H7 (cell line): Measurements from ENCODE around the gene HFE. TPM values are rescaled to one million over a fixed set of nuclear protein-coding genes. Genes with fewer than 3 reads are reported as not detected.
"Not testable (repeated sequence)": the region's sequence is repeated elsewhere in the genome, so short reads cannot be mapped to it uniquely, and the experiment has no call there.

Experiments
- DNase-seq: peaks from one replicate; pipeline ENCODE4 v3.0.0; 2012
- H3K27me3 ChIP-seq: 2 replicates; pipeline ENCODE4 v1.6.0; 2011; ENCODE audit warnings: mild to moderate bottlenecking, low read length; ENCODE audit not compliant: control insufficient read depth, insufficient read depth
- H3K36me3 ChIP-seq: replicated peaks from 2 replicates; pipeline ENCODE4 v1.5.1; 2011; ENCODE audit warnings: low read length; ENCODE audit not compliant: control insufficient read depth, insufficient read depth
- H3K4me3 ChIP-seq: 2 replicates; pipeline ENCODE4 v1.5.1; 2011; ENCODE audit warnings: low read depth, mild to moderate bottlenecking, control low read depth, low read length, moderate library complexity; ENCODE audit not compliant: insufficient read depth
- total RNA-seq: library from RNA; depleted of rRNA; stranded (reverse); fragments of >200 nt; shearing (Covaris generic); gene quantifications from 2 replicates; pipeline ENCODE4 v1.2.3, GENCODE V29; 2014

HFE gene
- total RNA-seq, 1 experiment from 2014 or later = 0.38 TPM

DNA sequence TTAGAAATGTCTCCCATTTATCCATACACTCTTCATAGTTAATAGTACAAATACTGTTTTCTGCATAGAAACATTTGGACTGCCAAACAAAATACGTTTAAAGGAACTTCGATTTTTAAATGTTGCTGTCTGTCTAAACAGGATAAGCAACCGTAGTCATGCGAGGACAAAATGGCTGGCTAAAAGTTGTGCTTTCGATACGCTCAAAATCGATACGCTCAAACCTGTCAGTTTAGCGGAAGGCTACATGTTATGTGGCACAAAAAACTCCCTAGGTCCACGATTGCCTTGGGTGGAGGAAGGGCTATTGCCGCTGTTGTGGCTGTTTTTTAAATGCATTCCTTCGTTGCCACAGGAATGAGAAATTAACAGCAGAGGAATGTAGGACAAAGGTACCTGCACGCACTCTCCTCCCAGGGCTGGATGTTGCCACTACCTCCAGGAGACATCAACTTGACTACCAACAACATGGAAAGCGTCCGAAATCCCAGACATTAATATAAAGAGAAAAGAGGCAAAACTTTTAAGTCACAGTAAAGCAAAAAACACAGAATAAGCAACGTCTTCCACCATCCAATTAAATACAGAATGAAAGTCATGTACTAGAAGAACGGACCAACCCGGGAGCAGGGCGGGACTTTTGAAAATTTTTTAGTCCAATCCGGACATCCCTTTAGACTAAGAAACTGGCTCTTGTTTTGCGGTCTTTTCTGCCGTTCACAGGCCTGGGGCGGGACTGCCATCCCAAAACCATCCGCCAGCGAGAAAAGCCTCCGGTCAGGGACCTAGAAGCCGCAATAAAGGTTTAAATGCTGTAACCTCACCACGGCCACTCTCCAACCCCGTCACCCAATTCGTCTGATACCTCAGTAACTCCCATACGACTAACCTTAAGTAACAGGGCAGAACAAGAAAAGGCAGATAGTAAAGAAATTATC lies 32.2 kb upstream of the HFE start:
- no peaks in the 10 kb centered on the region for H3K27me3 ChIP-seq
- DNase-seq = peak; percentile 74
- H3K36me3 ChIP-seq = no peaks in the 10 kb centered on the region
- H3K4me3 ChIP-seq = peak overlapping the region; percentile 83

GRCh38 chr6:26055719-26056582 lies 31.3 kb upstream of the HFE start:
- Histone ChIP-seq H3K36me3 (no peaks in the 10 kb centered on the region), H3K4me3 (peak overlapping the region; percentile 83), H3K27me3 (no peaks in the 10 kb centered on the region)
- peak; percentile 86 for DNase-seq

DNA sequence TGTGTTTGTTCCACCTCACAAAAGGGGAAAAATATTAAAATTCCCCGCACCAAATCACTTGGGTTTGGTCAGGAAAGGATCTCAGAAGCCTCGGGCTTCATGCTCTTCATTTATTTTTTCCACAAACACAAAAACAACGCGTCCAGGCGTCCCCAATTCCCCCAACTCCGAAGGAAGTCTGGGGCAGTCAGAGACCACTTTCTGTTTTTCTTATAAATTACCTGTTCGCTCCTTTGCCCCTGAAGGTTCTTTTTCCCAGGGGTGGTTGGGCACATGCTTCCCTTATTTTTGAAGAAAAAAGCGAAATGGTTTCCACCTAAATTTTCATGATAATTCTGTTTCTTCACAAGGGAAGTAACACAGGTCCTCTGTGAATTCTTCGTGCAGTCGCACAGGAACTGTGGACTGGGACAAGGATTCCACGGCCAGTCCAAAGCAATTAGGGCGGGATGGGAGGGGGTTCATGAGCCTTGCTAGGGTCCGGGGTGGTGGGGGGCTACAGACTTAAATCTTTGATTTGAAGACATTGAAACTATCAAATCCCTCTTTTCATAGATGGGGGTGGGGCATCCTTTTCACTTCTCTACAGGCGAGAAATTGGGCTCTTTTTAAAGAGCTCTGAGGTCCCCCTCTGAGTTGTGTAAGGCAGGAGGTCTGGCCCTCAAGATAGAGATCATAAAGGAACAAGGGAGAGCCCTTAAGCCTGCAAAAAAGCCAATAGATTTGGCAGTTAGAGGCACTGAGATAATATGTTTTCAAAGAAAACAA lies 30.5 kb upstream of the HFE start:
- H3K36me3 ChIP-seq = no peaks in the 10 kb centered on the region
- peak overlapping the region; percentile 83 for H3K4me3 ChIP-seq
- DNase-seq = no peak
- H3K27me3 ChIP-seq = no peaks in the 10 kb centered on the region

DNA sequence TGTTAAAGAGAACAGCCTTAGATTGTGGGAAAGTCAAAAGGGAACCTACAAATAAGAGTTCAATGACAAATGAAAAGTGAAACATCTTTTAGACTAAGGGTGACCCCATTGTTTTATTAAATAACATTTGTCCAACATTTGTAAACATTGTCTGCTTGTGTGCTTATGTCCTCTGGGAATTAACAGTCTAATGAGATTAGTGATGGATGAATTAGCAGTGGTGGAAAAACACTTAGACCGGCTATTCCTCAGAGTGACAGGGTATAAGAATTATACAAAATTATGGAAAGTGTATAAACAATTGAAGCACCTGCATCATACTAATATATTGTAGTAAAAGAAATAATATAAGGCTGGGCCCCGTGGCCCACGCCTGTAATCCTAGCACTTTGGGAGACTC lies 29.3 kb upstream of the HFE start:
- no peak overlapping the region for H3K4me3 ChIP-seq

GRCh38 chr6:26058477-26059033 lies 28.7 kb upstream of the HFE start:
- not testable (repeated sequence) for H3K4me3 ChIP-seq, H3K27me3 ChIP-seq, DNase-seq

More for the DNA sequence above, 29.3 kb upstream of the HFE start:
- no peak for DNase-seq
- no peaks in the 10 kb centered on the region for H3K27me3 ChIP-seq
- H3K36me3 ChIP-seq = no peaks in the 10 kb centered on the region

GRCh38 chr6:26059941-26060340 lies 27.3 kb upstream of the HFE start:
- Histone ChIP-seq H3K27me3 (no peaks in the 10 kb centered on the region), H3K36me3 (no peaks in the 10 kb centered on the region), H3K4me3 (no peak overlapping the region)
- DNase-seq = no peak

More at GRCh38 chr6:26058477-26059033, 28.7 kb upstream of the HFE start:
- H3K36me3 ChIP-seq = not testable (repeated sequence)

DNA sequence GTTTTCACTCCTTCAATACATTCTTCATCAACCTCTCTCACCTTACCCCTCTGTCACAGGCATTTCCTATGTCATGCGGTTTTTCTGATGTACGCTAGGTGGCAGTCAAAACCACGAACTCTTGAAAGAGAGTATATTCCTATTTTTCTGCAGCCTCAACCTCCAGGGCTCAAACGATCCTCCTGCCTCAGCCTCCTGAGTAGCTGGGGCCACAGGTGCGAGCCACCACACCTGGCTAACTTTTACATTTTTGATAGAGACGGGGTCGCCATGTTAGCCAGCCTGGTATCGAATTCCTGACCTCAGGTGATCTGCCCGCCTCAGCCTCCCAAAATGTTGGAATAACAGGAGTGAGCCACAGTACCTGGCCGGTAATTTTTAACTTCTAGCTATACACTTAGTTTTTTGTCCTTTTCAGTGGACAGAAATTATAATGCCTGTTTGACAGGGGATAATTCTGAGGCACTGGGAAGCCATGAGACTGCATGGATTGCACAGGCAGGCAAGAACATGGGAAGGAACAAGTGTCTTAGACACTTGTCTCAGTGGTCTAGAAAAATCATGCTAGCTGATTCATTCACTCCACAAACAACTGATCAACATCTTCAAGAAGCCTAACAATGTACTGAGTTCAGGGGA lies 22.5 kb upstream of the HFE start:
- peak; percentile 54 for DNase-seq
- Histone ChIP-seq H3K36me3 (no peaks in the 10 kb centered on the region), H3K27me3 (no peaks in the 10 kb centered on the region), H3K4me3 (no peak overlapping the region)

- peak; percentile 65 for DNase-seq
- H3K36me3 ChIP-seq = no peaks in the 10 kb centered on the region
- H3K27me3 ChIP-seq = no peaks in the 10 kb centered on the region
- no peak overlapping the region for H3K4me3 ChIP-seq
Observed at GRCh38 chr6:26065952-26066380, 21.3 kb upstream of the HFE start.

GRCh38 chr6:26067367-26067766 lies 19.9 kb upstream of the HFE start:
- no peaks in the 10 kb centered on the region for H3K36me3 ChIP-seq
- H3K27me3 ChIP-seq = no peaks in the 10 kb centered on the region
- no peak overlapping the region for H3K4me3 ChIP-seq
- DNase-seq = no peak

GRCh38 chr6:26068036-26068435 lies 19.2 kb upstream of the HFE start:
- DNase-seq = no peak
- no peaks in the 10 kb centered on the region for H3K27me3 ChIP-seq
- H3K36me3 ChIP-seq = no peaks in the 10 kb centered on the region
- H3K4me3 ChIP-seq = no peak overlapping the region

DNA sequence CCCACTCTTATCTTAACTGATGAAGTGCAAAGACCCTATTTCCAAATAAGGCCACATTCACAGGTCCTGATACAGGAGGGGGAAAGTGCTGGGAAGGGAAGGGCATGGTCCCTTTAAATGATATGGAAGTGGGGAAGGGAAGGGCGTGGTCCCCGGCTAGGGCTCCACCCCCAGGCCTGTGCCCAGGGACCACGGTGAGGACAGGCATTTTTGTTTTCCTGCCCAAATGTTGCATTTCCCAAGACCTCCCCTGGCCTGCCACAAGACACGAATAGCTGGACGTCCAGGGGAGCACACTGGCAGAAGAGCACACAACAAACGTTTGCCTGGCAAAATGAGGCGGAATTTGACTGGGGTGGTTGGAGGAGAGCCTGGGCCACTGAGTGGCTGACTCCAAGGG lies 16.1 kb upstream of the HFE start:
- H3K27me3 ChIP-seq = no peaks in the 10 kb centered on the region
- H3K4me3 ChIP-seq = no peak overlapping the region
- no peak for DNase-seq
- H3K36me3 ChIP-seq = no peaks in the 10 kb centered on the region

GRCh38 chr6:26075063-26075717 lies 12.0 kb upstream of the HFE start:
- no peak for DNase-seq
- no peaks in the 10 kb centered on the region for H3K36me3 ChIP-seq
- H3K27me3 ChIP-seq = no peaks in the 10 kb centered on the region
- no peak overlapping the region for H3K4me3 ChIP-seq

GRCh38 chr6:26078066-26078465 lies 9.2 kb upstream of the HFE start:
- DNase-seq, H3K4me3 ChIP-seq, H3K27me3 ChIP-seq, H3K36me3 ChIP-seq: not testable (repeated sequence)
